Measurements from ENCODE around the gene ZNF407.

- TF ChIP-seq SP1 (IDR thresholded peaks at IDR 0.05) (no peak), JUND (IDR thresholded peaks at IDR 0.05) (no peak), CTCF (IDR thresholded peaks at IDR 0.05; ENCODE audit: low read depth, low read length, missing input control) (no peak), FOXA1 (IDR thresholded peaks at IDR 0.05) (no peak), RXRA (IDR thresholded peaks at IDR 0.05) (no peak), EGR1 (IDR thresholded peaks at IDR 0.05; ENCODE audit: low read depth in 2 of 2) (no peak), ATF3 (IDR thresholded peaks at IDR 0.05) (no peak), YY1 (IDR thresholded peaks at IDR 0.05) (no peak), GABPA (IDR thresholded peaks at IDR 0.05 in 1 of 2, conservative IDR thresholded peaks at IDR 0.05 in 1 of 2) (no peak), TAF1 (conservative IDR thresholded peaks at IDR 0.05) (no peak)
Measured at GRCh38 chr18:74563999-74564398, 33.7 kb upstream of the ZNF407 start.
